H9 (cell line): ENCODE results near the gene PHYH. TPM values are rescaled to one million over a fixed set of nuclear protein-coding genes. Genes with fewer than 3 reads are reported as not detected.

Experiments used
- DNase-seq: peaks from one replicate; pipeline ENCODE4 v3.0.0-alpha.2; 2017
- H2AFZ ChIP-seq: one replicate; pipeline ENCODE4 v1.6.1; 2013; ENCODE audit warnings: mild to moderate bottlenecking, low read length, control low read depth, moderate library complexity
- H2AK5ac ChIP-seq: 2 replicates; pipeline ENCODE4 v1.6.1; 2013; ENCODE audit warnings: low read length, control low read depth, mixed read lengths; ENCODE audit not compliant: insufficient read length
- H2BK120ac ChIP-seq: one replicate; pipeline ENCODE4 v1.6.1; 2013; ENCODE audit warnings: low read depth, mild to moderate bottlenecking, low read length, control low read depth, inconsistent platforms; ENCODE audit not compliant: poor library complexity, severe bottlenecking
- H2BK12ac ChIP-seq: 2 replicates; pipeline ENCODE4 v1.6.1; 2013; ENCODE audit warnings: low read length, control low read depth, mixed read lengths, low read depth; ENCODE audit not compliant: insufficient read length
- H2BK15ac ChIP-seq: 2 replicates; pipeline ENCODE4 v1.6.1; 2013; ENCODE audit warnings: low read depth, low read length, control low read depth
- H2BK20ac ChIP-seq: one replicate; pipeline ENCODE4 v1.6.1; 2013; ENCODE audit warnings: low read depth, mild to moderate bottlenecking, low read length, control low read depth, inconsistent platforms; ENCODE audit not compliant: poor library complexity, severe bottlenecking
- H2BK5ac ChIP-seq: 2 replicates; pipeline ENCODE4 v1.6.1; 2013; ENCODE audit warnings: low read length, control low read depth, mixed read lengths; ENCODE audit not compliant: insufficient read length
- H3K14ac ChIP-seq: 2 replicates; pipeline ENCODE4 v1.6.1; 2013; ENCODE audit warnings: low read length, control low read depth; ENCODE audit not compliant: insufficient read depth
- H3K18ac ChIP-seq: 2 replicates; pipeline ENCODE4 v1.6.1; 2013; ENCODE audit warnings: low read depth, mild to moderate bottlenecking, mixed read lengths, low read length, control low read depth; ENCODE audit not compliant: insufficient read length
- H3K23ac ChIP-seq: 2 replicates; pipeline ENCODE4 v1.6.1; 2013; ENCODE audit warnings: low read length, control low read depth, mixed read lengths, low read depth; ENCODE audit not compliant: insufficient read length
- H3K23me2 ChIP-seq: 2 replicates; pipeline ENCODE4 v1.6.1; 2013; ENCODE audit warnings: low read depth, mild to moderate bottlenecking, mixed read lengths, low read length, control low read depth; ENCODE audit not compliant: insufficient read length, poor library complexity, severe bottlenecking
- H3K27ac ChIP-seq: 2 replicates; pipeline ENCODE4 v1.5.1; 2013; ENCODE audit warnings: low read length, control low read depth, mixed read lengths, low read depth; ENCODE audit not compliant: insufficient read length
- H3K27me3 ChIP-seq: 2 replicates; pipeline ENCODE4 v1.6.1; 2013; ENCODE audit warnings: low read length, control low read depth, inconsistent platforms; ENCODE audit not compliant: insufficient read depth
- H3K4ac ChIP-seq: 2 replicates; pipeline ENCODE4 v1.6.1; 2013; ENCODE audit warnings: low read depth, mild to moderate bottlenecking, control low read depth, inconsistent platforms, low read length, moderate library complexity
- H3K4me1 ChIP-seq: 2 replicates; pipeline ENCODE4 v1.6.1; 2013; ENCODE audit warnings: low read length, control low read depth, inconsistent platforms; ENCODE audit not compliant: insufficient read depth
- H3K4me2 ChIP-seq: 2 replicates; pipeline ENCODE4 v1.6.1; 2013; ENCODE audit warnings: low read length, control low read depth, mixed read lengths; ENCODE audit not compliant: insufficient read length, insufficient read depth
- H3K56ac ChIP-seq: 2 replicates; pipeline ENCODE4 v1.6.1; 2013; ENCODE audit warnings: low read depth, mild to moderate bottlenecking, mixed read lengths, low read length, control low read depth; ENCODE audit not compliant: insufficient read length
- H3K79me1 ChIP-seq: 2 replicates; pipeline ENCODE4 v1.6.1; 2013; ENCODE audit warnings: low read depth, mild to moderate bottlenecking, moderate library complexity, low read length, control low read depth, inconsistent platforms; ENCODE audit not compliant: insufficient read depth, poor library complexity, severe bottlenecking
- H3K79me2 ChIP-seq: 2 replicates; pipeline ENCODE4 v1.6.1; 2013; ENCODE audit warnings: low read length, control low read depth, inconsistent platforms; ENCODE audit not compliant: insufficient read depth
- H3K9ac ChIP-seq: 2 replicates; pipeline ENCODE4 v1.6.1; 2013; ENCODE audit warnings: low read length, control low read depth, mixed read lengths; ENCODE audit not compliant: insufficient read length; ENCODE audit errors: extremely low read depth
- H3K9me3 ChIP-seq: one replicate; pipeline ENCODE4 v1.6.1; 2013; ENCODE audit warnings: low read depth, low read length, inconsistent platforms; ENCODE audit not compliant: control insufficient read depth
- H3T11ph ChIP-seq: one replicate; pipeline ENCODE4 v1.6.1; 2013; ENCODE audit warnings: mild to moderate bottlenecking, low read length, control low read depth, inconsistent platforms
- H4K20me1 ChIP-seq: one replicate; pipeline ENCODE4 v1.6.1; 2013; ENCODE audit not compliant: control insufficient read depth, insufficient read length, insufficient read depth
- H4K5ac ChIP-seq: 2 replicates; pipeline ENCODE4 v1.6.1; 2013; ENCODE audit warnings: low read depth, mild to moderate bottlenecking, mixed read lengths, low read length, control low read depth; ENCODE audit not compliant: insufficient read length
- H4K8ac ChIP-seq: replicated peaks from 2 replicates; pipeline ENCODE4 v1.6.1; 2013; ENCODE audit warnings: low read length, control low read depth, mixed read lengths, low read depth; ENCODE audit not compliant: insufficient read length
- H4K91ac ChIP-seq: 2 replicates; pipeline ENCODE4 v1.6.1; 2013; ENCODE audit warnings: low read depth, mild to moderate bottlenecking, moderate library complexity, mixed read lengths, low read length, control low read depth; ENCODE audit not compliant: insufficient read length
- H3K27ac Mint-ChIP-seq, 3 experiments: 2 replicates in 2 of 3; 3 replicates in 1 of 3; pipeline ENCODE4 v1.8.0; 2020 to 2021; ENCODE audit warnings: mixed read lengths in 3 of 3, mild to moderate bottlenecking in 1 of 3, moderate library complexity in 1 of 3
- H3K27me3 Mint-ChIP-seq: 2 replicates; pipeline ENCODE4 v1.8.0; 2021; ENCODE audit warnings: low read depth, mild to moderate bottlenecking, moderate library complexity, mixed read lengths
- H3K36me3 Mint-ChIP-seq, 3 experiments: 2 replicates in 2 of 3; 3 replicates in 1 of 3; pipeline ENCODE4 v1.8.0; 2020 to 2021; ENCODE audit warnings: low read depth in 3 of 3, mixed read lengths in 3 of 3; ENCODE audit not compliant: insufficient read depth in 1 of 3
- H3K4me1 Mint-ChIP-seq, 2 experiments: 2 replicates each; pipeline ENCODE4 v1.8.0; 2020; ENCODE audit warnings: mixed read lengths in 2 of 2
- H3K4me3 Mint-ChIP-seq, 2 experiments: 2 replicates in 1 of 2; 3 replicates in 1 of 2; pipeline ENCODE4 v1.8.0; 2020 to 2021; ENCODE audit warnings: mild to moderate bottlenecking in 2 of 2, mixed read lengths in 2 of 2, moderate library complexity in 1 of 2
- H3K9me3 Mint-ChIP-seq, 2 experiments: 2 replicates in 1 of 2; 3 replicates in 1 of 2; pipeline ENCODE4 v1.8.0; 2020; ENCODE audit warnings: mild to moderate bottlenecking in 2 of 2, mixed read lengths in 2 of 2, moderate library complexity in 1 of 2
- CTCF ChIP-seq: fragments of 200-600 bp; sonication (generic); conservative IDR thresholded peaks from 3 replicates; pipeline ENCODE4 v1.8.0; 2021; ENCODE audit warnings: antibody characterized with exemption, mild to moderate bottlenecking
- WGBS: extraction: QIAGEN DNeasy Blood & Tissue Kit; methylation state at CpG from one replicate; pipeline ENCODE4 v1.1.7; 2013; ENCODE audit warnings: missing lambda C conversion rate, low lambda C conversion rate, mixed read lengths; ENCODE audit not compliant: insufficient read length; ENCODE audit errors: extremely low coverage; 5-methylcytosine and 5-hydroxymethylcytosine counted together
- total RNA-seq: library from RNA; stranded (reverse); gene quantifications from 2 replicates; pipeline ENCODE4 v1.2.1, GENCODE V29; 2021

The PHYH gene
- total RNA-seq, 1 experiment from 2014 or later = 21.5 TPM

- H2BK15ac ChIP-seq = no peak overlapping the region
- no peak overlapping the region for H3K9ac ChIP-seq
- H3K79me1 ChIP-seq = no peaks in the 10 kb centered on the region
- H4K5ac ChIP-seq = no peak overlapping the region
- no peak overlapping the region for H3K4ac ChIP-seq
- H2AK5ac ChIP-seq = no peak overlapping the region
- Mint-ChIP-seq H3K27me3 (no peaks in the 10 kb centered on the region), H3K27ac (no peak overlapping the region), H3K36me3 (no peaks in the 10 kb centered on the region), H3K4me3 (no peak overlapping the region), H3K4me1 (no peaks in the 10 kb centered on the region), H3K9me3 (no peaks in the 10 kb centered on the region)
- H3K27me3 ChIP-seq = no peaks in the 10 kb centered on the region
- H3K79me2 ChIP-seq = no peaks in the 10 kb centered on the region
- no peak overlapping the region for H2BK20ac ChIP-seq
- no peak for TF ChIP-seq CTCF
- no peak overlapping the region for H2BK120ac ChIP-seq
- no peak for DNase-seq
- no peak overlapping the region for H3K56ac ChIP-seq
- H3K18ac ChIP-seq = no peak overlapping the region
- H4K91ac ChIP-seq = no peak overlapping the region
- no peak overlapping the region for H2AFZ ChIP-seq
- no peak overlapping the region for H3K27ac ChIP-seq
- no peak overlapping the region for H2BK12ac ChIP-seq
- H3K4me1 ChIP-seq = no peaks in the 10 kb centered on the region
- H3K9me3 ChIP-seq = no peaks in the 10 kb centered on the region
- H3T11ph ChIP-seq = no peak overlapping the region
- no peaks in the 10 kb centered on the region for H4K20me1 ChIP-seq
- H3K14ac ChIP-seq = no peak overlapping the region
- H3K4me2 ChIP-seq = no peak overlapping the region
- no peak overlapping the region for H4K8ac ChIP-seq
- no peaks in the 10 kb centered on the region for H3K23me2 ChIP-seq
- no peak overlapping the region for H3K23ac ChIP-seq
- H2BK5ac ChIP-seq = no peak overlapping the region
- no CpG with 5 or more reads among the region's 7 CpGs for WGBS
Observed at GRCh38 chr10:13239923-13240322, 59.9 kb downstream of the PHYH start.
